HG03139 (cell line): ENCODE measurements around the gene SMYD3.

ENCODE experiments used
- ATAC-seq: cut with Tn5 transposase; IDR thresholded peaks from one replicate; pipeline ENCODE4 v1.9.1; 2021; ENCODE audit not compliant: unreplicated experiment

The SMYD3 gene

DNA sequence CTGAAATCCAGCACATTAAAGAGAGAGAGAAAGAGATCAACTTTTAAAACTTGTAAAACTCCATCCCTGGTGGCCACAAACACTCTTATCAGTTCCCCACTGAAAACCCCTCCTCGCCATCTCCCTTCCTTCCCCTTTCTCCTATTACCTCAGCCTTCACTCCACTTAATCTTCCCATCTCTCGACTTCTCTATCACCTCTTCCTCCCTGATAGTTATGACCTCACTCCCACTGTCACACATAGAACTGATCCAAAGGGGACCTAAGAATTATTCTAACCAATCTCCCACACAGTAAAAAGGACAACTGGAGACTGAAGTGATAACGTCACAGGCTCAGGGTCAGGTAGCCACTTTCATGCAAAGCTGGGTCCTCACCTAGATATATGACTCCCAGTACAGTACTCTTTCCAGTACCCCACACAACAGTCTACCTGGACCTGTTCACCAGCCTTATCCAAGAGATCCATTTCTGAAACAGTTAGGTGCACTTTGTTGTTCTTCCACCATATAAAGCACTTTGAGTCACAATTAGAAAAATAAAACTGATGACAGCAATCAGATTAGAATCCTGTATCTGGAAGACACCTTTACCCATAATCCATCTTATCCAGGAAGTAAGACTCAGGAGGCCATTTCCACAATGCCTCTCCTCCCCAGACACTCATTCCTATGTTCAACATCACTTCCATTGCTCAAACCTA, 324.8 kb downstream of the SMYD3 start:
- no peak for ATAC-seq

DNA sequence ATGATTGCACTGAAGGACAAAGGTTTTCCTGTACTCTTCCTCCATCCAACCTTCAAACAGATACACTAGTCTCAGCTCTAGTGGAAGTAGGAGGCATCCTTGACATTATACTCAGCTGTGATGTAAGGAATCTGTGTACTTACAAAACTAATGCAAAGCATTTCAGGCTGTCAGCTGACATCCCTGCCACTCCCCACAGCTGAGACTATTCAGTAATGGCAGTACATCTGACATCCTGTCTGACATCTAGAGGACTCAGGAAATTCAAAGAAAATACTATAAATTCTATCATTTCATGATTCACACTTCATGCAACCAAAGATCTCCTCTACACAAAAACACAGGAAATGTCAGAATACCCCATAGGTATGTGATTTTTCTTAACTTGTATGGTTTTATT, 325.8 kb downstream of the SMYD3 start:
- no peak for ATAC-seq

DNA sequence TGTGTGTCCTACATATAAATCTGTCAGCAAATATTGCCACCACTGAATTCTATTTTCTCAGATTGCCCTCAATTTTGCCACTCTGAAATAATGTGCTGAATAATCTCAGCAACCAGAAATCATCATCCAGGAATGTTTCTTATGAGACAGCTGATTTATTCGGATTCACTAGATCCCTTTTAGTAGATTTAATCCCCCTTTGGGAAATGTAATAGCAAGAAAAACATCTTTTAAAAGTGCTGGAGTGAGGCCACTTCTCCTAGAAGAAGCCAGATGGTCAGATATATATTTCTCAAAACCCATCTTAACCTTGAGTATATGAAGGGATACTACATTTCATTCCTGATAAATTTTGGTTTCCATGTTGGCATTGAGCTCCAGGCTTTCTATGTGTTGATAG, 327.7 kb downstream of the SMYD3 start:
- ATAC-seq = no peak

DNA sequence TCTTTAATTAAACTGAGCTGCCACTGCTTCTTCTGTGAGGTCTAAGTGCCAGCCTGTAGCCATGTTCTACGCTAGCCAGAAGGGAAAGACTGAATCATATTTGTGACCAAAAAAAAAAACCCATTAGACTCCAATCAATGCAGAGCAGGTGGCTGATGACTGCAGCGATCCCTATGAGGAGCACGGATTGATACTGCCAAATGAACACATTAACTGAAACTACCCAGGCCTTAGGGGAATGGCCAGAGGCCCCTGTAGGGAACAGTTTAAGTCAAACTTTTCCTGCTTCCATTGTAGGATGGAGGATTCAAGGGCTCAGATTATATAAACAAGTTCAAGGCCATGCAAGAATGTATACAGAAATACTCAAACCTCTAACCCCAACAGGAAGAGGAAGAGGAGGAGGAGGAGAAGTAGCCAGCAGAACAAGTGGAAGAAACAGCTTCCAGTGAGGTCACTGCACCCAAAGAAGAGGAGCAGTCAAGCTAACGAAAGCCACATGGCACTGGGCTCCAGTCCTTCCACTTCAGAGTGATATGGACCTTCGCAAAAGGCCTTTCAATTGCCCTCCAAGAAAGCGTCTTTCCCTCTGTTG, 328.3 kb downstream of the SMYD3 start:
- no peak for ATAC-seq

DNA sequence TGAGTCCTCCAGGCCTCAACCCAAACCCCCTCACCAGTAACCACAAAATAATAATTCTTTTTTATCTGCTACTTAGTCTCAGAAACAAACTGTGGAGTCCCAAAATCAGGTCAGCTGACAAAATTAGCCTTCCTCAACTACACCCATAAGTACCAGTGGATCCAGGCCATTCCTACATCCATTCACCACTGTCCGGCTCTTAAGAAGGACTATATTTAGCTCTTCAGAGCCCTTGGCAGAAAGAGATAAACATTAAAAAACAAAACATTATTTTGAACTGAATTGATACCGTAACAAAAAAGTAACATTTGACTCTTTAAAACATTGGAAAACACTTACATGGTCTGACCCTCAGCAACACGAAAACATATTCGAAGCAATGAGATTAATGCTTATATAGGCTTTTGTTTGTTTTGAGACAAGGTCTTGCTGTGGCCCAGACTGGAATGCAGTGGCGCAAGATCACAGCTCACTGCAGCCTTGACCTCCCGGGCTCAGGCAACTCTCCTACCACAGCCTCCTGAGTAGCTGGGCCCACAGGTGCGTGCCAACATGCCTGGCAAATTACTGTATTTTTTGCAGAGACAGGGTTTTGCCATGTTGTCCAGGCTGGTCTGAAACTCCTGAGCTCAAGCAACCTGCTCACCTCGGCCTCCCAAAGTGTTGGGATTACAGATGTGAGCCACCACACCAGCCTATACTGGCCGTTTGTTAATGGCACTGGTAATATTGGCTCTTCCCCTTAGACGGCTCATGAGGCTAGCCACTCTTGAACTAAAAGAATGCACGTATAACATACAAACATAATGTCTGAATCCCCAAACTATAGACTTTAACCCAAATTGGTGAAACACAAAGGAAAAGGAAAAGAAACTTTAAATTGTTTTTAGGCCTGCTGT, 330.7 kb downstream of the SMYD3 start:
- no peak for ATAC-seq

DNA sequence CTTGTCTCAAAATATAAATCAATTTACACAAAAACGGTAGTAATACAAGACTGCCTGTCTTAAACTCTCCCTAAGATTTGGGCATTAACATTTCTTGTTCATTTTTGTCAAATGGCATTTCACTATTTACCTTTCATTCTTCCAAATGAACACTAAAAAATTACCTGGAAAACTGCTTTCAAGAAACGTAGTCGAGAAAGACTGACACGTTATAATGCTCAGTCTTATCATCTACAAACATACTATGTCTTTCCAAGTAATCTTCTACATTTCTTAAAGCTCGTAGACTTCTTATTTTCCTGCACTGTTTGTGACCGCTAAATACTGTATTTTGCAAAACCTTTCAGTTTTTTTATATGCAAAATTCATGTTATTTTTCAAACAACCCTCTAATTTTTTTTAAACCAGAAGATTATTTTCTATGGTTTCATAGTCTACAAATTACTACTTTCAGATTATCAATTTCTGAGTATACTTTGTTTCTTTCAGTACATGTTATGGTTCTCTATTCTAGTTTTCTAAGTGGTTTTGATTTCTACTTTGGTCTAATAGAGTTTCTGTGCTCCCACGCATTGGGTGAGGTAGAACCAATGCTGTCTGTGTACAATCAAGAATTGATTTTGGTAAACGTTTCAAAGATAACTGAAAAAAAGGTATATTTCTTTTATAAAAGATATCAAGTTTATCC, 336.4 kb downstream of the SMYD3 start:
- no peak for ATAC-seq

DNA sequence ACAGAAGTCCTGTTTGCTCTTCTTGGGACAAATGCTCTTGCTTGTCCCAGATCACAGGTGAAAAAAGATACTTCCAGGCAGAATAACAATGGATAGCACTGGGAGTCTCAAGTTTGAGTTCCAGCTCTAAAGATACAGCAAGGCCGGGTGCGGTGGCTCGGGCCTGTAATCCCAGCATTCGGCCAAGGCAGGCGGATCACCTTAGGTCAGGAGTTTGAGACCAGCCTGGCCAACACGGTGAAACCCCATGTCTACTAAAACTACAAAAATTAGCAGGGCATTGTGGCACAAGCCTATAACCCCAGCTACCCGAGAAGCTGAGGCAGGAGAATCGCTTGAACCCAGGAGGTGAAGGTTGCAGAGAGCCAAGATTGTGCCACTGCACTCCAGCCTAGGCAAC, 337.6 kb downstream of the SMYD3 start:
- no peak for ATAC-seq

DNA sequence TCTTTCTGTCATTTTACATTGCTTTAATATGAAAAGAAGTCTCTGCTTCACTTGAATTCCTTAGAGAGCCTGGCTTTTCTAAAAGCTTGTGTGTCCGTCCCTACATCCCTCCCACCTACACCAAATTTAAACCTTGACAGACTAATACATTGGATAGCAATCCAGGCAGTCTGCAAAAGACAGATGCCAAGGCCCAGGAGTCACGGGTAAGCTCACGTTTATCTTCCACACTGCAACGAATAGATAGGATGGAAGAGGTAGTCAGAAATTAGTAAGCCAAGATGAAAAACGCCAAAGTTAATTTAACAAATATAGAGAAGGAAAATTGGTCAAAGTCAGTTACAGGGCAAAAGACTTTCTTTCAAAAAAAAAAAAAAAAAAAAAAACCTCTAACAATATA, 338.1 kb downstream of the SMYD3 start:
- no peak for ATAC-seq

DNA sequence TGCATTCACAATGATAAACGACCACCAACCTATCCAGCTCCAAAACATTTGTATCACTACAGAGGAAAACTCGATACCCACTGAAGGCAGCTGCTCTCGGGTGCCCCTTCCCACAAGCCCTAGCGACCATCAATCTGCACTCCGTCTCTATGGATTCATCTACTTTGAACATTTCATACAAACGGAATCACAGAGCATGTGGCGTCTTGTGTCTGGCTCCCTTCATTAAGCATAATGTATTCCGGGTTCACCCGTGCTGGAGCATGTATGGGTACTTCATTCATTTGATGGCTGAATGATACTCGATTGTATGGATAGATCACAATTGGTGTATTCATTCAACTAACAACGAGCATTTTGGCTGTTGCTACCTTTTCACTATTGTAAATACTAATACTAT, 340.2 kb downstream of the SMYD3 start:
- ATAC-seq = no peak

DNA sequence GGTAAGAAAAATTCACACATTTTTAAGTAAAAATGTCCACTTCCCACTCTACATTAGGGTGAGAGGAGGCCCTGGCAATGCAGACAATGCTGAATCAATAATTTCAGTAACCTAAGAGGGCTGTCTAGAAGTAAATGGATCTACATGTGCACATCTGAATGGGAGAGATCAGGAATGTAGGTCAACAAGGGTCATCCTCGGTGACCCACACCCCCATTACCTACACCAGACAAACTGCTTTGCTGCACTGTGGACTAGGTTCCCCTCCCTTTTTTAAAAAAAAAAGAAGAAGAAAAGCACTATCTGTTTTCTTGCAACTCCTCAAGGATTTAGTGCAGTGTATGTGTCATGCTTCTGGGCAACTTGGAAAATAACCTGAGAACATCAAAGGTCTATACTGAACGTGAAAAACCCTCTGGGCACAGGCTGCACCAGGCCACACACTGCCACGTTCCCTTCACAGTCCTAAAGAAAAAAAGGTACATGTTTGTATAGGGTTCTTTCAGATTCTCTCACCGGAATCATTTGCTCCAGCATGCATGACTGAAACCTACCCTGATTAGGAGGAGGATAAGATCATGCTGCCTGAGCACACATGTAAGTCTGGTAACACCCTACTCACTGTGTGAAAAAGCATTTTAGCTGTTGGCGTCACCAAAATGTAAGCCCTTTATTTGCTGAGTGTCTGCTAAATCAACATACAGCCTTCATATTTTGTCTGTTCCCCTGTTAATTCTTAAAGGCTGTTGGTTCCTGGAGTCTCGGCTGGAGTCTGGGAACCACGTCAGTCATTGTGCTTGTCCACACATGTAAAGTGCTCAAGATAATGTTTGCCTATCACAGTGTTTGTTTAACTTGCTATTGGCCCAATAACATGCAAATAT, 341.0 kb downstream of the SMYD3 start:
- no peak for ATAC-seq

DNA sequence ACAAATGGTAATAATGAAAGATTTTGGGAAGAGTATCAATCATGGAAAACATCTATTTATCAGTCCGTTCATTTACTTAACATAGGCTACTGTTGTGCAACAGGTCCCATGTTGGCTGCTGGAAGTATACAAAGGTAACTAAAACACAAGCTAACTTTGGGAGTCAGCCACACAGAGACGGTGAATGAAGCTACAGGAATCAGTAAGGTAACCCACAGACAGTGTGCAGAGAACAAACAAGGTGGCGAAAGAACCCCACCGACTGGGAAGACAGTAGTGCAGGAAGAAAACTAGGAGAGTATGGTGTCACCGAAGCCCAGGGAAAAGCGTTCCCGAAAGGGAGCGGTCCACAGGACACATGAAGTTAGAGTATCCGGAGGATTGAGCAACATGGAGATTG, 342.3 kb downstream of the SMYD3 start:
- ATAC-seq = no peak

DNA sequence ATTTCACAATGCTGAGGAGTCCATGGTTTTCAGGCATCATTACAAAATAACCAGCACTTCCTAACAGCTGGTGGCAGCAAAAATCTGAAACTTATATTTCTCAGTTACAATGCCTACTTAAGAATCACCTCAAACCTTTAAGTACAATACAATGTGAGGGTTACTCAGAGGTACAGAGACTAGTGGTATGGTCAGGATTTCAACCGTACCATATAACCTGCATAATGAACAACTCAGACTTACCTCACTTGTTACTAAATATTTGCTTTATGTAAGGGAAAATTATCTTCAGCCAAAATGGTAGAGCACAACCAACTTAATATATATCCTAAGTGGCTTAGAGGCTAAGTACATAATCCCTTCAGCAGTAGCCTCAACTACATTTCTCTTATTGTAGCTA, 344.5 kb downstream of the SMYD3 start:
- ATAC-seq = no peak

DNA sequence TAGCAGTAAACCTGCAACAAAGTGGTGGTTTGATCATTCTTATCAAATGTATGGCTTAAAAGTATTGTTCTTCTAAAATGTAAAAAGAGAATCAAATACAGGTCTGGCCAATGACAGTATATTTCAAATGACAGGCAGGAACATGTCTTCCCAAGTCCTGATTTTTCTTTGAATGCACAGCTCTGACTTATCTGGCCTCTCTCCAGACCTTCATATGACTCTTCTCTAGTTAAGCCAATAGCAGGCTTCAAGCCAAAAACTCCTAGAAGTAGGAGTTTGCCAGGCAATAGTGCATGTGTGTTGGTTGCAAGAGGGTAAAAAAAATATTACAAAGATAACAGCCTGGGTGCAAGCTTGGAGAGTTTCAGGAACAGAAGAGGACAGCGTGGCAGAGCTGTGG, 345.5 kb downstream of the SMYD3 start:
- no peak for ATAC-seq

DNA sequence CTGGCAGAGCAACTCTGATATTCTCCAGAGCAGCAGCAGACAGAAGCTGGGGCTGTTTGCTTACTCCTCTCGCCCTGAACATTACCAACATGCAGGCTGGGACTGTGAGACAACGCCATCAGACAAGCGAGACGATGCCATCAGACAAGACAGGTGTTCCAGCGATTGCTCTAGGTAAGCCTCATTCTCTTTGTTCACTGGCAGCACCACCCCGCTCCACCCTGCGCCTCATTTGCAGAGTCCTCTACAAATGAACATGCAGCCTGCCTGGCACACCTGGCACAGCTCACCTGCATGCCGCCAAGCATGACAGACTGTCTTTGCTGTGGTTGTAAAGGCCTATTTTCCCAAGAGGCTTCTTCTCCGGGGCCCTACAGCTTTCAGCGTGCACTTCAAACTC, 346.2 kb downstream of the SMYD3 start:
- no peak for ATAC-seq

DNA sequence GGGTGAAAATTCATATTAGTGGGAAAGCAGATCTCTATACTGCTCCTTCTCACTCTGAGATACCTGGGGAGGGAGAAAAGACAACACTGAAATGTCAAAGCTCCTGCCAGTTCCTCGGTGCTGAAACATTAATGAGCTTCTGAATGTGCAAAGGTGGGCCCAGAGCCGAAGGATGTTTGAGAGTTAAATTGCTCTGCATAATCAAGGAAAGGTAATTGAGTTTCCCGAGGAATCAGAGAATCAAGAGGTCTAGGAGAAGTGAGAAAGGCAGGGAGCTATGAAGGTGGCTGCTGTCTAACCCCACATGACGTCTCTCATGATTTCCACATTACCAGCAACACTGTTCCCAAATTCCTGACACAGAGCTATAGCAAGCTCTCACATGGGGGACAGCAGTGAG, 346.7 kb downstream of the SMYD3 start:
- ATAC-seq = no peak

DNA sequence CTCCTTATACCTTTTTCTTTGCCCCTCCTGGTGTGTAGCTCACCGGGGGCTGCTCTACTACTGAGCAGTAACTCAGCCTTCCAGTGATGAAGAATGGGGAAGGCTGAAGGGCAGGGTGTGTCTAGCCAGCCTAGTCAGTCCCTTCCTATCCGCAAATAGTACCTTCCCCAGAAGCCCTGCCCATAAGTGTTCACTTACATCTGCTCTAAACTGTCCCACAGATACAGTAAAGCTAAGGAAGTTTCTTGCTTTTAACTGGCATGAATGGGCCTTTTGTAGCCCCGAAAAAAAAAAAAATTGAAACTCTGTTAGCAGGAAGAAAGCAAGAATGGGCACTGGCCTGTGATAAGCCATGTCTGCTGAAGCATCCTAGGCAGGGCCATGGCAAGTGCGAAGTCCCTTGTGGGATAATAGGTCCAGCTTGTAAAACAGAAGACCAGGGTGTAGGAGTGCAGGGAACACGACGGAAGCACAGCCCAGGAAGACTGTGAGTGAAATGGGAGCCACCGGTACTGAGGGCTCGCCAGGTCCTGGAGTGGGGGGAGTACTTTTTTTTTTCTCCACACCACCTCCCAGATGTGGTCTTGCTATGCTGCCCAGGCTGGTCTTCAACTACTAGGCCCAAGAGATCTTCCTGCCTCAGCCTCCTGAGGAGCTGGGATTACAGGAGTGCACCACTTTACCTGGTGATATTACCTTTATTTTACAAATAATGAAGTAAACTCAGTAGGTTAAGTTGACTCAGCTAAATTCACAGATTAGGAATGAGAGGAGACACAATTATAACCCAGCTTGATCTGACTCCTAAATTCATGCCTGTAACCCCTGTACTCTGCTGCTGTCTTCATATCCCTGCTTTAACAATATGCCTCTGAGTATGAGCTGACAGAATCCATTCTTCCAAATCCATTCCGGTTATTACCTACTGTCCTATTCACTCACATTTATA, 347.5 kb downstream of the SMYD3 start:
- ATAC-seq = no peak

DNA sequence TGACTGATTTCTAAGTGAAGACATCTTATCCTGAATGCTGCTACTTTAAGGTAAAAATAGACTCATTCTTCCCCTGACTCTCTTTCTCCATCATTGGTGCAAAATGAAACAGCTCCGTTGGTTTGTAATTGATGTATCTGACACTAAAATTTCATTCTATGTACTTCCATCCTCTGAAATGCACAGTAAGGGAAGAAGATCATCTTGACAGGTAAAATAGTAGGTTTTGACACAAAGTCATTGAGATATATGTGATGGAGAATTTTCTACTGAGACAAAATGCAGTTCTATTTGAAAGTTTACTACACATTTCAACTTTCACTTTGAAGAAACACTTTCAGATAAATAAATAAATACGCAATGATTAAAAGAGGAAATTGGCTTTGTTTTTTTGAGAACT, 348.9 kb downstream of the SMYD3 start:
- ATAC-seq = no peak

DNA sequence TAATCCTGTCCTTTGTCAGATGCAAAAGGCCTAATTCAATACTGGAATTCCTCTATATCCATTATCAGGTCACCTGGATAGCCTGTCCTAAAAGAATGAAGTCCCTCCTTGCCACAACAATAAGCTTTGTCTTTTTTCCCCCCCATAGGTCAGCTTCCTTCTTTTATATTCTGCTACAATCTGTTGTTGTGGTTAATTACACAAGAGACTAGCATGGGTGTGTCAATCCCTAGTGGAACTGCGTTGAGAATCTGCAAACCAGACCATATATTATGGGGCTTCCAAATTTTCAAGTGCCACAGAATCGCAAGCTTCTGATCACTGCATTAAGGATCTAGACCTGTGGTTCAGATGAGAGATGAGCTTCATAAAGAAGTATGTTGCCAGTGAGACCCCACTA, 349.6 kb downstream of the SMYD3 start:
- no peak for ATAC-seq

DNA sequence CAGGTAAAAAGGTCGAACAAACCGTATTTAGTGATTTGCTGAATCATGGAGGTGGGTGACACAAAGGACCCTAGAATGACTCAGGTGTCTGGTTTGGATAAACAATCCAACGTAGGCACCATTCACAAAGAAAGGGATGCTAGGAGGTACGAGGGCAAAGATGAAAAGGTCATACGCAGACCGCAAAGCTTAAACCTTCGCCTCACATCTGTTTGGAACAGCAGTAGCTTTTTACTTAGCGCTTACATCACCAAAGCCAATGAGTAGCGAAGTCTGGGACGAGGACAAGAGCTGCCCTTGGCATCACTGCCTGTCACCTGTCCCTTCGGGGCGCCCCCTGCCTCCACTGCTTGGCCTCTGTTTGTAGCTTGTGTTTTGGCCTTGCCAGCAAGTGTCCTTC, 350.2 kb downstream of the SMYD3 start:
- ATAC-seq = no peak
